Activated CD4-positive, alpha-beta T cell treated with anti-CD3 and anti-CD28 coated beads, Interleukin-2, amount 10 ng/mL, durations not matched to agents 24 days and 14 days (primary cell): ENCODE data around the gene RBMY1B. TPM values are rescaled to one million over a fixed set of nuclear protein-coding genes. Genes with fewer than 3 reads are reported as not detected.
"Not testable (repeated sequence)": the region's sequence is repeated elsewhere in the genome, so short reads cannot be mapped to it uniquely, and the experiment has no call there.

Experiments used
- DNase-seq: peaks from one replicate; pipeline ENCODE4 v3.0.0; 2022
- H3K27ac Mint-ChIP-seq: one replicate; pipeline ENCODE4 v1.8.0; 2022; ENCODE audit warnings: mild to moderate bottlenecking, mixed read lengths
- H3K27me3 Mint-ChIP-seq: one replicate; pipeline ENCODE4 v1.8.0; 2022; ENCODE audit warnings: mixed read lengths
- H3K36me3 Mint-ChIP-seq: one replicate; pipeline ENCODE4 v1.8.0; 2022; ENCODE audit warnings: low read depth, mild to moderate bottlenecking, mixed read lengths
- H3K4me1 Mint-ChIP-seq: one replicate; pipeline ENCODE4 v1.8.0; 2021; ENCODE audit warnings: mixed read lengths
- H3K4me3 Mint-ChIP-seq: one replicate; pipeline ENCODE4 v1.8.0; 2022; ENCODE audit warnings: mild to moderate bottlenecking, moderate library complexity, mixed read lengths
- H3K9me3 Mint-ChIP-seq: one replicate; pipeline ENCODE4 v1.8.0; 2021; ENCODE audit warnings: mixed read lengths
- intact Hi-C: fragments of 100-400 bp; cut with micrococcal nuclease; formaldehyde crosslinking; loops from one replicate; pipeline ENCODE4 v1.15.1; 2023
- total RNA-seq: library from RNA; stranded (reverse); gene quantifications from 2 replicates; pipeline ENCODE4 v1.2.3, GENCODE V29; 2022

The RBMY1B gene
- not detected in 2 replicates for total RNA-seq

GRCh38 chrY:21511038-21511437, at the start of gene RBMY1B:
Gene RBMY1B, plus strand, starts transcription at chrY:21511338. Its CDS starts 2,013 bp downstream, at chrY:21513351.
- H3K4me3 Mint-ChIP-seq, H3K36me3 Mint-ChIP-seq, H3K9me3 Mint-ChIP-seq, H3K27ac Mint-ChIP-seq, intact Hi-C loops, H3K27me3 Mint-ChIP-seq, DNase-seq, H3K4me1 Mint-ChIP-seq: not testable (repeated sequence)

DNA sequence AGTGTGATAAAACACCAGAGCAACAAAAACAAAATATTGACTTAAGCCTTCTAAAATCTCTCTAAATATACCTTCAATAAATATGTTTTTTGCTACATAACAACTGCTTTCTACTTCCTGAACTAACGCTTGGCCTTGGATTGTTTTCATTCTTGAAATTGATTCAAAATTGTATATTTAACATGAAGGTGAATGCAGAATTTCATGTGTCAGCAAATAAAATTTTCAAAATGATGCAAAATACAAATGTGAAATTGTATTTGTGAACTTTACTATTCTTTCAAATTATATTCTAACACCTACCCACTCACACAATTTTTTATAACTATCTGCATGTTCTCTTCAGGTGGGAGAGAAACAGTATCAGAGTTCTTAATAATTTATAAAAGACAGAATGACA, 48.2 kb upstream of the RBMY1B start:
- DNase-seq, H3K4me3 Mint-ChIP-seq, intact Hi-C loops, H3K27me3 Mint-ChIP-seq, H3K9me3 Mint-ChIP-seq, H3K4me1 Mint-ChIP-seq, H3K36me3 Mint-ChIP-seq, H3K27ac Mint-ChIP-seq: not testable (repeated sequence)

DNA sequence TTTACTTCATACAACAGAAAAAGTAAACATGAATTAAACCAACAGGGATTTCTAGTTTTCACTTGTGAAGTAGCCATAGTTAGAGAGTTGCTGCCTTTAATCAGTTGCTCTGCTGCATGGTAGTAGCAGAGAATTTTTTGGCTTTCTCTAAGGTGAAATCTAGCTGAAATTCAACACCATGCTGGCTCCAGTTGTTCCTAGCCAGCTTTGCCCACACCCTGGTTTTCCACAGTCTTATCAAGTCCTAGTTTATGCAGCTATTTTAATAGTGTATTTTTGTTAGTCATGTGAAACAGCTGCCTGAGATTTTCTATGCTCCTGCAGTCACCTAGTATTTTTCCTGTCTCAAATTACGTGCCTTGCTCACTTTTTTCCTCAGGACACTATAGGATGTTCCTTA, 28.2 kb upstream of the RBMY1B start:
- H3K4me1 Mint-ChIP-seq: no peaks in the 10 kb centered on the region
- no peaks in the 10 kb centered on the region for H3K27me3 Mint-ChIP-seq
- no peak overlapping the region for H3K4me3 Mint-ChIP-seq
- H3K9me3 Mint-ChIP-seq: no peaks in the 10 kb centered on the region
- no peak for DNase-seq
- no peaks in the 10 kb centered on the region for H3K36me3 Mint-ChIP-seq
- intact Hi-C loops: no loop called here
- H3K27ac Mint-ChIP-seq: no peak overlapping the region

DNA sequence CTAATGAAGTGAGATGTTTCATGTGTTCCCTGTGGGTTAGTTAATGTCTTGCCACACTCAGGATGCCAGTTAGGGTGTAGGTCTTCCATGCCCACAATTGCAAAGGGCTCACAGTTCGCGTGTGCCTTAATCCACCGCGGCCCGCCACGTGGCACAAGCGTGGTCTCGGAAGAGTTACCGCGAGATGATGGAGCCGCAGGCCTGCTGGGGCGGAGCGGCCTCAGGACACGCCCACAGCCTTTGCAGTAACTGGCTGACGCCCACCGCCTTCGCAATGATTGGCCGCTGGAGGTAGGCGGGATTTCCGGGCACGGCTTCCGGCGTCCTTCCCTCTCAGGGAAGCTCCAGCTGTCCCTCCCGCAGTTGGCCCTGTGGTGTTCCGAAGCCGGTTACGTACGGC, 23.4 kb downstream of the RBMY1B start, which contains the start of gene RBMY1A1:
Gene RBMY1A1, plus strand, starts transcription at position 301 of the 400 bp plus-strand sequence. CDS start 2,013 bp downstream, outside the sequence.
- H3K36me3 Mint-ChIP-seq: not testable (repeated sequence)

GRCh38 chrY:21559316-21559984, 48.3 kb downstream of the RBMY1B start:
- H3K9me3 Mint-ChIP-seq, H3K4me3 Mint-ChIP-seq, H3K4me1 Mint-ChIP-seq, H3K36me3 Mint-ChIP-seq, intact Hi-C loops, H3K27ac Mint-ChIP-seq, DNase-seq, H3K27me3 Mint-ChIP-seq: not testable (repeated sequence)

More for the DNA sequence above, 23.4 kb downstream of the RBMY1B start, which contains the start of gene RBMY1A1:
- H3K27ac Mint-ChIP-seq, intact Hi-C loops, H3K9me3 Mint-ChIP-seq, H3K4me3 Mint-ChIP-seq, H3K27me3 Mint-ChIP-seq, DNase-seq, H3K4me1 Mint-ChIP-seq: not testable (repeated sequence)

Other genes starting within 250 kb of the RBMY1B start
- not detected in 2 replicates for gene RBMY1A1, start 23.5 kb downstream of the RBMY1B start, total RNA-seq